ENCODE results near the gene CLDN10.
"Not testable (repeated sequence)": the region's sequence is repeated elsewhere in the genome, so short reads cannot be mapped to it uniquely, and the experiment has no call there.

The CLDN10 gene

DNA sequence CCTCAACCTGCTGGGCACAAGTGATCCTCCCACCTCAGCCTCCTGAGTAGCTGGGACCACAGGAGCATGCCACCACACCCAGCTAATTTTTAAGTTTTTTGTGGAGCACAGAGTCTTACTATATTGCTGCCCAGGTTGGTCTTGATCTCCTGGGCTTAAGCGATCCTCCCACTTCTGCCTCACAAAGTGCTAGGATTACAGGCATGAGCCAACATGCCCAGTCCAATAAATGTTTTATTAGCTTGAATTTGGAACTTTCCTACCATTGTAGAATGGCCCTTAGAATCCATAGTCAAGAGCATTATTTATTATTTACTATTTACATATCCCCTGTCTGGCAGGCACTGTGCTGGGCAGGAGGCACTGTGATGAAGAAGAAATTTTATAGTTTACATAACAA is 39.6 kb upstream of the CLDN10 start:
- Histone ChIP-seq H3K27me3 (replicated peaks; ENCODE audit: insufficient read depth, low read length) (no peaks in the 10 kb centered on the region), H3K9me2 (replicated peaks; ENCODE audit: insufficient read depth, low read length) (no peaks in the 10 kb centered on the region; the same call in 1 of the 2 replicates), H3K27ac (ENCODE audit: low read length) (no peak overlapping the region), H3K9ac (ENCODE audit: low read length) (no peak overlapping the region), H4K20me1 (ENCODE audit: insufficient read depth, low read length) (no peaks in the 10 kb centered on the region), H3K4me1 (ENCODE audit: low read length) (no peaks in the 10 kb centered on the region), H3K9me3 (replicated peaks; ENCODE audit: insufficient read depth, low read length) (no peaks in the 10 kb centered on the region), H2AFZ (ENCODE audit: low read length) (no peak overlapping the region), H3F3A (ENCODE audit: insufficient read depth, low read length) (no peaks in the 10 kb centered on the region), H3K36me3 (replicated peaks; ENCODE audit: insufficient read depth, low read length) (no peaks in the 10 kb centered on the region), H3K4me2 (ENCODE audit: low read depth, low read length) (no peak overlapping the region), H3K79me2 (ENCODE audit: low read length) (no peaks in the 10 kb centered on the region), H3K4me3 (ENCODE audit: low read length) (no peak overlapping the region)
- TF ChIP-seq EZH2phosphoT487 (IDR thresholded peaks at IDR 0.05; ENCODE audit: low read length) (no peak), EZH2 (optimal IDR thresholded peaks at IDR 0.05; ENCODE audit: low read depth, low read length) (no peak)
- TF ChIP-seq, protein P1, sequence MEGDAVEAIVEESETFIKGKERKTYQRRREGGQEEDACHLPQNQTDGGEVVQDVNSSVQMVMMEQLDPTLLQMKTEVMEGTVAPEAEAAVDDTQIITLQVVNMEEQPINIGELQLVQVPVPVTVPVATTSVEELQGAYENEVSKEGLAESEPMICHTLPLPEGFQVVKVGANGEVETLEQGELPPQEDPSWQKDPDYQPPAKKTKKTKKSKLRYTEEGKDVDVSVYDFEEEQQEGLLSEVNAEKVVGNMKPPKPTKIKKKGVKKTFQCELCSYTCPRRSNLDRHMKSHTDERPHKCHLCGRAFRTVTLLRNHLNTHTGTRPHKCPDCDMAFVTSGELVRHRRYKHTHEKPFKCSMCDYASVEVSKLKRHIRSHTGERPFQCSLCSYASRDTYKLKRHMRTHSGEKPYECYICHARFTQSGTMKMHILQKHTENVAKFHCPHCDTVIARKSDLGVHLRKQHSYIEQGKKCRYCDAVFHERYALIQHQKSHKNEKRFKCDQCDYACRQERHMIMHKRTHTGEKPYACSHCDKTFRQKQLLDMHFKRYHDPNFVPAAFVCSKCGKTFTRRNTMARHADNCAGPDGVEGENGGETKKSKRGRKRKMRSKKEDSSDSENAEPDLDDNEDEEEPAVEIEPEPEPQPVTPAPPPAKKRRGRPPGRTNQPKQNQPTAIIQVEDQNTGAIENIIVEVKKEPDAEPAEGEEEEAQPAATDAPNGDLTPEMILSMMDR (IDR thresholded peaks at IDR 0.05; ENCODE audit: low read length), result no peak
- DNase-seq, result no peak

DNA sequence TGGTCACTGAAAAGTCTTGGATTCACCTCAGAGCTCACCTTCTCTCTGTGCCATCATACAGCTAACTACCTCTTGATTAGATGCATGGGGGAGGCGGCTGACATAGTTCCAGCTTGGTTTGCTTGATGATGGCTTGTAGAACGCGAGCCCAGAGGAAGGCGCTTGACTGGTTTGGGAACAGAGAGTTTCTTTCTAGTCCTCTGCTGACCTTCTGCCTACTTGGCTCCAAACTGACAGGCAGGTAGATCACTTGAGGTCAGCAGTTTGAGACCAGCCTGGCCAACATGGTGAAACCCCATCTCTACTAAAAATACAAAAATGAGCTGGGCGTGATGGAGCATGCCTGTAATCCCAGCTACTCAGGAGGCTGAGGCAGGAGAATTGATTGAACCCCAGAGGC is 36.9 kb upstream of the CLDN10 start:
- not testable (repeated sequence) for DNase-seq; H2AFZ ChIP-seq (ENCODE audit: low read length); H3F3A ChIP-seq (ENCODE audit: insufficient read depth, low read length); H3K9me2 ChIP-seq (replicated peaks; ENCODE audit: insufficient read depth, low read length); H4K20me1 ChIP-seq (ENCODE audit: insufficient read depth, low read length); H3K9ac ChIP-seq (ENCODE audit: low read length); H3K4me3 ChIP-seq (ENCODE audit: low read length); H3K4me2 ChIP-seq (ENCODE audit: low read depth, low read length); H3K27me3 ChIP-seq (replicated peaks; ENCODE audit: insufficient read depth, low read length); H3K36me3 ChIP-seq (replicated peaks; ENCODE audit: insufficient read depth, low read length); H3K9me3 ChIP-seq (replicated peaks; ENCODE audit: insufficient read depth, low read length); H3K4me1 ChIP-seq (ENCODE audit: low read length); H3K27ac ChIP-seq (ENCODE audit: low read length); H3K79me2 ChIP-seq (ENCODE audit: low read length)

DNA sequence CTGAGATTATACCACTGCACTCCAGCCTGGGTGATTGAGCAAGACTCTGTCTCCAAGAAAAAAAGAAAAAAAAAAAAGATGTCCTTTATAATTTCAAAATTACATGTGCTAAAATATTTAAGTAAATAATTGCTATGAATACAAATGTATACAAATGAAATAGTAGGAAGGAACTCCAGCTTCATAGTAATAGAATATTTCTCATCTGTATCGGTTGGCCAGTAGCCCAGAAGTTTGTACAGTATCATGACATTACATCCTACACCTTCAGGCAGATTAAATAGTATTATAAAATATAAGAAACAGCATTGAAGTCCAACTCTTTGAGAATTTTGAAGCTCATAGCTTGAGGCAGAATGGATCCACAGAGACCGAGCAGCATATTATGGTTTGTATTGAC is 36.5 kb upstream of the CLDN10 start:
- Histone ChIP-seq H3K4me3 (ENCODE audit: low read length) (no peak overlapping the region), H3K4me1 (ENCODE audit: low read length) (no peaks in the 10 kb centered on the region), H3K27me3 (replicated peaks; ENCODE audit: insufficient read depth, low read length) (no peaks in the 10 kb centered on the region), H3K36me3 (replicated peaks; ENCODE audit: insufficient read depth, low read length) (no peaks in the 10 kb centered on the region), H3K9ac (ENCODE audit: low read length) (no peak overlapping the region), H3K4me2 (ENCODE audit: low read depth, low read length) (no peak overlapping the region), H3K9me2 (replicated peaks; ENCODE audit: insufficient read depth, low read length) (no peaks in the 10 kb centered on the region; the same call in 1 of the 2 replicates), H3K79me2 (ENCODE audit: low read length) (no peaks in the 10 kb centered on the region), H2AFZ (ENCODE audit: low read length) (no peak overlapping the region), H3F3A (ENCODE audit: insufficient read depth, low read length) (no peaks in the 10 kb centered on the region), H4K20me1 (ENCODE audit: insufficient read depth, low read length) (no peaks in the 10 kb centered on the region), H3K9me3 (replicated peaks; ENCODE audit: insufficient read depth, low read length) (no peaks in the 10 kb centered on the region), H3K27ac (ENCODE audit: low read length) (no peak overlapping the region)
- DNase-seq, result no peak
- TF ChIP-seq, protein P1 (IDR thresholded peaks at IDR 0.05; ENCODE audit: low read length), result no peak
- TF ChIP-seq EZH2phosphoT487 (IDR thresholded peaks at IDR 0.05; ENCODE audit: low read length) (no peak), EZH2 (optimal IDR thresholded peaks at IDR 0.05; ENCODE audit: low read depth, low read length) (no peak)

DNA sequence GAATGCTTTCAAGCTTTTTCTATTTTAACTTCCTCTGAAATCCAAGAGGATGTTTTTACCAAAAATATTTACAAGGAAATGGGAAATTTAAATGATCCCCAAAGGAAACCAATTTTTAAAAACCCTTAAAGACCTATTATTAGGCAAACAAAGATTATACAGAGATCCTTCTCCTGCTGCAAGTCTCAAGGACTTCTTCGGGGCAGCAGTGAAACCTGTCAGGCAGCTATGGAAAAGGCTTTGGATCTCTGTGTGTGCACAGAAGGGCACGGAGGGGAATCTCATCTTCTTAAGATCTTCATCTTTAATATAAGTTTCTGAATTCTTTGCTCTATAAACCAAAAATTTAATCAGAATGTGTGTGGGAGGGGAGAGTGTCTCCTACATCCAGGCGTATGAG is 36.0 kb upstream of the CLDN10 start:
- no peak for DNase-seq
- Histone ChIP-seq H3K9me3 (replicated peaks; ENCODE audit: insufficient read depth, low read length) (no peaks in the 10 kb centered on the region), H3F3A (ENCODE audit: insufficient read depth, low read length) (no peaks in the 10 kb centered on the region), H2AFZ (ENCODE audit: low read length) (no peak overlapping the region), H3K9ac (ENCODE audit: low read length) (no peak overlapping the region), H3K36me3 (replicated peaks; ENCODE audit: insufficient read depth, low read length) (no peaks in the 10 kb centered on the region), H3K79me2 (ENCODE audit: low read length) (no peaks in the 10 kb centered on the region), H3K4me2 (ENCODE audit: low read depth, low read length) (no peak overlapping the region), H3K9me2 (replicated peaks; ENCODE audit: insufficient read depth, low read length) (no peaks in the 10 kb centered on the region; the same call in 1 of the 2 replicates), H3K4me1 (ENCODE audit: low read length) (no peaks in the 10 kb centered on the region), H3K4me3 (ENCODE audit: low read length) (no peak overlapping the region), H3K27me3 (replicated peaks; ENCODE audit: insufficient read depth, low read length) (no peaks in the 10 kb centered on the region), H4K20me1 (ENCODE audit: insufficient read depth, low read length) (no peaks in the 10 kb centered on the region), H3K27ac (ENCODE audit: low read length) (no peak overlapping the region)
- no peak for TF ChIP-seq EZH2 (optimal IDR thresholded peaks at IDR 0.05; ENCODE audit: low read depth, low read length)
- TF ChIP-seq, protein P1 (IDR thresholded peaks at IDR 0.05; ENCODE audit: low read length), result no peak
- TF ChIP-seq EZH2phosphoT487 (IDR thresholded peaks at IDR 0.05; ENCODE audit: low read length), result no peak
